Memory B cell (primary cell): Measurements from ENCODE around the gene UBE2QL1.

ENCODE experiments used
- ATAC-seq: fragments of 150-1000 bp; cut with Tn5 transposase; 2 replicates; pipeline ENCODE4 v1.10.0; 2021; ENCODE audit warnings: low read depth, mild to moderate bottlenecking, moderate library complexity
- DNase-seq, 2 donors: peaks; one replicate each; pipeline ENCODE4 v3.0.0; 2022; ENCODE audit warnings: low spot score in 2 of 2
- H3K27ac Mint-ChIP-seq: one replicate; pipeline ENCODE4 v1.8.0; 2022; ENCODE audit warnings: mild to moderate bottlenecking, moderate library complexity, mixed read lengths
- H3K27me3 Mint-ChIP-seq: one replicate; pipeline ENCODE4 v1.8.0; 2022; ENCODE audit warnings: mixed read lengths
- H3K36me3 Mint-ChIP-seq: one replicate; pipeline ENCODE4 v1.8.0; 2022; ENCODE audit warnings: mild to moderate bottlenecking, mixed read lengths
- H3K4me1 Mint-ChIP-seq: one replicate; pipeline ENCODE4 v1.8.0; 2022; ENCODE audit warnings: mixed read lengths
- H3K4me3 Mint-ChIP-seq: one replicate; pipeline ENCODE4 v1.8.0; 2022; ENCODE audit warnings: mild to moderate bottlenecking, moderate library complexity, mixed read lengths
- H3K9me3 Mint-ChIP-seq: one replicate; pipeline ENCODE4 v1.8.0; 2022; ENCODE audit warnings: mixed read lengths

Gene UBE2QL1

GRCh38 chr5:6417657-6418056 lies 31.0 kb upstream of the UBE2QL1 start:
- Mint-ChIP-seq H3K4me1 (peaks cover 3% of the 10 kb centered on the region), H3K27me3 (peaks cover 16% of the 10 kb centered on the region), H3K9me3 (peaks cover 2% of the 10 kb centered on the region), H3K4me3 (no peak overlapping the region), H3K36me3 (peaks cover 1% of the 10 kb centered on the region), H3K27ac (no peak overlapping the region)
- ATAC-seq (no peak), DNase-seq (no peak)

GRCh38 chr5:6418679-6419276 lies 29.9 kb upstream of the UBE2QL1 start:
- Mint-ChIP-seq H3K27me3 (peaks cover 16% of the 10 kb centered on the region), H3K4me1 (peaks cover 3% of the 10 kb centered on the region), H3K36me3 (peaks cover 1% of the 10 kb centered on the region), H3K9me3 (peaks cover 2% of the 10 kb centered on the region), H3K4me3 (no peak overlapping the region), H3K27ac (no peak overlapping the region)
- no peak for ATAC-seq
- no peak for DNase-seq

GRCh38 chr5:6419340-6419852 lies 29.3 kb upstream of the UBE2QL1 start:
- no peak overlapping the region for H3K4me3 Mint-ChIP-seq
- ATAC-seq (no peak), DNase-seq (no peak)
- peaks cover 16% of the 10 kb centered on the region for H3K27me3 Mint-ChIP-seq
- no peak overlapping the region for H3K27ac Mint-ChIP-seq
- H3K36me3 Mint-ChIP-seq, result peaks cover 1% of the 10 kb centered on the region
- peaks cover 2% of the 10 kb centered on the region for H3K9me3 Mint-ChIP-seq
- H3K4me1 Mint-ChIP-seq, result peaks cover 3% of the 10 kb centered on the region

GRCh38 chr5:6423327-6424109 lies 25.1 kb upstream of the UBE2QL1 start:
- Mint-ChIP-seq H3K4me3 (no peak overlapping the region), H3K27me3 (peaks cover 21% of the 10 kb centered on the region)
- no peak for ATAC-seq

GRCh38 chr5:6424110-6424659 lies 24.5 kb upstream of the UBE2QL1 start:
- Mint-ChIP-seq H3K36me3 (peaks cover 1% of the 10 kb centered on the region), H3K27me3 (peaks cover 22% of the 10 kb centered on the region), H3K4me1 (peaks cover 3% of the 10 kb centered on the region), H3K27ac (no peak overlapping the region), H3K4me3 (no peak overlapping the region), H3K9me3 (peaks cover 2% of the 10 kb centered on the region)
- ATAC-seq (no peak), DNase-seq (no peak)

More at GRCh38 chr5:6423327-6424109, 25.1 kb upstream of the UBE2QL1 start:
- DNase-seq, result no peak
- Mint-ChIP-seq H3K4me1 (peaks cover 3% of the 10 kb centered on the region), H3K36me3 (peaks cover 1% of the 10 kb centered on the region), H3K9me3 (peaks cover 2% of the 10 kb centered on the region), H3K27ac (no peak overlapping the region)

GRCh38 chr5:6424700-6425099 lies 24.0 kb upstream of the UBE2QL1 start:
- peaks cover 22% of the 10 kb centered on the region for H3K27me3 Mint-ChIP-seq
- H3K9me3 Mint-ChIP-seq, result peaks cover 3% of the 10 kb centered on the region
- peaks cover 3% of the 10 kb centered on the region for H3K4me1 Mint-ChIP-seq
- no peak for ATAC-seq
- H3K27ac Mint-ChIP-seq, result no peak overlapping the region
- peaks cover 1% of the 10 kb centered on the region for H3K36me3 Mint-ChIP-seq
- no peak for DNase-seq
- no peak overlapping the region for H3K4me3 Mint-ChIP-seq

GRCh38 chr5:6427694-6428093 lies 21.0 kb upstream of the UBE2QL1 start:
- DNase-seq (no peak), ATAC-seq (no peak)
- Mint-ChIP-seq H3K9me3 (peaks cover 2% of the 10 kb centered on the region), H3K27me3 (peaks cover 18% of the 10 kb centered on the region), H3K4me3 (no peak overlapping the region), H3K27ac (no peak overlapping the region), H3K36me3 (no peaks in the 10 kb centered on the region), H3K4me1 (no peaks in the 10 kb centered on the region)

GRCh38 chr5:6430418-6431028 lies 18.1 kb upstream of the UBE2QL1 start:
- Mint-ChIP-seq H3K4me3 (no peak overlapping the region), H3K27me3 (peaks cover 22% of the 10 kb centered on the region), H3K4me1 (no peaks in the 10 kb centered on the region), H3K36me3 (no peaks in the 10 kb centered on the region), H3K27ac (no peak overlapping the region), H3K9me3 (peaks cover 2% of the 10 kb centered on the region)
- DNase-seq, result no peak
- no peak for ATAC-seq

GRCh38 chr5:6431214-6432195 lies 17.2 kb upstream of the UBE2QL1 start:
- H3K27ac Mint-ChIP-seq, result no peak overlapping the region
- no peak overlapping the region for H3K4me3 Mint-ChIP-seq
- H3K27me3 Mint-ChIP-seq, result peaks cover 22% of the 10 kb centered on the region
- ATAC-seq (no peak), DNase-seq (no peak)
- no peaks in the 10 kb centered on the region for H3K4me1 Mint-ChIP-seq
- no peaks in the 10 kb centered on the region for H3K36me3 Mint-ChIP-seq
- peaks cover 2% of the 10 kb centered on the region for H3K9me3 Mint-ChIP-seq

- Mint-ChIP-seq H3K9me3 (peaks cover 2% of the 10 kb centered on the region), H3K36me3 (no peaks in the 10 kb centered on the region), H3K27me3 (peaks cover 22% of the 10 kb centered on the region), H3K27ac (no peak overlapping the region), H3K4me3 (no peak overlapping the region), H3K4me1 (no peaks in the 10 kb centered on the region)
- DNase-seq (no peak), ATAC-seq (no peak)
These were observed 16.5 kb upstream of the UBE2QL1 start for GRCh38 chr5:6432206-6432605.

- Mint-ChIP-seq H3K27me3 (peaks cover 19% of the 10 kb centered on the region), H3K4me1 (no peaks in the 10 kb centered on the region), H3K4me3 (no peak overlapping the region), H3K9me3 (peaks cover 4% of the 10 kb centered on the region), H3K36me3 (peaks cover 2% of the 10 kb centered on the region), H3K27ac (no peak overlapping the region)
- DNase-seq (no peak), ATAC-seq (no peak)
These were observed 13.9 kb upstream of the UBE2QL1 start for GRCh38 chr5:6434731-6435130.

- H3K9me3 Mint-ChIP-seq, result peaks cover 6% of the 10 kb centered on the region
- no peaks in the 10 kb centered on the region for H3K4me1 Mint-ChIP-seq
- peaks cover 18% of the 10 kb centered on the region for H3K27me3 Mint-ChIP-seq
- peaks cover 2% of the 10 kb centered on the region for H3K36me3 Mint-ChIP-seq
- H3K4me3 Mint-ChIP-seq, result no peak overlapping the region
- DNase-seq (no peak), ATAC-seq (no peak)
- no peak overlapping the region for H3K27ac Mint-ChIP-seq
These were observed 13.3 kb upstream of the UBE2QL1 start for GRCh38 chr5:6435356-6435755.

GRCh38 chr5:6436715-6437331 lies 11.8 kb upstream of the UBE2QL1 start:
- DNase-seq (no peak), ATAC-seq (no peak)
- peaks cover 2% of the 10 kb centered on the region for H3K36me3 Mint-ChIP-seq
- peaks cover 7% of the 10 kb centered on the region for H3K9me3 Mint-ChIP-seq
- H3K27me3 Mint-ChIP-seq, result peaks cover 15% of the 10 kb centered on the region
- no peak overlapping the region for H3K27ac Mint-ChIP-seq
- H3K4me1 Mint-ChIP-seq, result no peaks in the 10 kb centered on the region
- H3K4me3 Mint-ChIP-seq, result no peak overlapping the region
